ENCODE measurements around the gene PDZRN3.

GRCh38 chr3:73493543-73494308 is 131.0 kb downstream of the PDZRN3 start:
- no peak for TF ChIP-seq POLR2AphosphoS5 (IDR thresholded peaks at IDR 0.05; ENCODE audit: low read depth)
- TF ChIP-seq CTCF (IDR thresholded peaks at IDR 0.05; ENCODE audit: insufficient read depth, low read length) = no peak
- TF ChIP-seq GABPA (IDR thresholded peaks at IDR 0.05; ENCODE audit: low read depth) = no peak
